HepG2 (cell line): Measurements from ENCODE around the gene LRRC72. TPM values are rescaled to one million over a fixed set of nuclear protein-coding genes. Genes with fewer than 3 reads are reported as not detected.

ENCODE experiments used
- BRCA1 ChIP-seq: sonication (generic); formaldehyde crosslinking; IDR thresholded peaks from 2 replicates; pipeline ENCODE4 v1.4.0; 2020; ENCODE audit warnings: missing genetic modification reagents
- CREB1 ChIP-seq, 2 experiments: fragments of 450-650 bp in 1 of 2; IDR thresholded peaks; 2 replicates each; pipeline ENCODE4 v1.6.1; 2016 to 2017; ENCODE audit warnings: control low read depth in 1 of 2, mild to moderate bottlenecking in 1 of 2, missing compliant biosample characterization in 1 of 2, missing genetic modification characterization in 1 of 2
- CREM ChIP-seq, 2 experiments: sonication (generic) in 1 of 2; formaldehyde crosslinking in 1 of 2; IDR thresholded peaks; 2 replicates each; pipeline versions ENCODE4 v1.4.0 to v1.6.1; 2016 to 2020; ENCODE audit warnings: antibody characterized with exemption in 1 of 2, mild to moderate bottlenecking in 1 of 2, missing genetic modification reagents in 1 of 2
- DNMT3B ChIP-seq: conservative IDR thresholded peaks from 2 replicates; pipeline ENCODE4 v1.6.1; 2016; ENCODE audit warnings: missing biosample characterization, control low read depth
- FOXA3 ChIP-seq: IDR thresholded peaks from 2 replicates; pipeline ENCODE4 v1.6.1; 2016; ENCODE audit warnings: missing genetic modification reagents, missing compliant biosample characterization
- FOXK2 ChIP-seq: fragments of 450-650 bp; IDR thresholded peaks from 2 replicates; pipeline ENCODE4 v1.6.1; 2016
- GATAD2A ChIP-seq: IDR thresholded peaks from 2 replicates; pipeline ENCODE4 v1.6.1; 2016
- LCORL ChIP-seq, 2 experiments: fragments of 450-650 bp in 1 of 2; sonication (generic) in 1 of 2; formaldehyde crosslinking in 1 of 2; IDR thresholded peaks; 2 replicates each; pipeline versions ENCODE4 v1.5.0 to v1.6.1; 2017 to 2020; ENCODE audit warnings: antibody characterized with exemption in 1 of 2, missing genetic modification reagents in 1 of 2
- MAFF ChIP-seq: IDR thresholded peaks from 2 replicates; pipeline ENCODE4 v1.6.1; 2011; ENCODE audit warnings: low read depth, low read length, improper control_type of control experiment
- MED8 ChIP-seq: sonication (generic); formaldehyde crosslinking; IDR thresholded peaks from 2 replicates; pipeline ENCODE4 v1.8.1; 2023; ENCODE audit warnings: mild to moderate bottlenecking, missing genetic modification reagents; ENCODE audit not compliant: insufficient replicate concordance
- MEF2D ChIP-seq: sonication (generic); formaldehyde crosslinking; IDR thresholded peaks from 2 replicates; pipeline ENCODE4 v1.5.1; 2020; ENCODE audit warnings: mild to moderate bottlenecking, missing genetic modification reagents
- NFIC ChIP-seq: IDR thresholded peaks from 2 replicates; pipeline ENCODE4 v1.6.1; 2012; ENCODE audit warnings: mild to moderate bottlenecking, low read length, inconsistent platforms
- NR2C2 ChIP-seq: sonication (generic); formaldehyde crosslinking; IDR thresholded peaks from 2 replicates; pipeline ENCODE4 v1.4.0; 2020; ENCODE audit warnings: missing genetic modification reagents, mild to moderate bottlenecking, moderate library complexity, borderline replicate concordance
- RXRB ChIP-seq: IDR thresholded peaks from 2 replicates; pipeline ENCODE4 v1.6.1; 2016; ENCODE audit warnings: borderline replicate concordance, missing genetic modification reagents, missing compliant biosample characterization
- SIX4 ChIP-seq: sonication (generic); formaldehyde crosslinking; IDR thresholded peaks from 2 replicates; pipeline ENCODE4 v1.4.0; 2020; ENCODE audit warnings: missing genetic modification reagents
- SOX6 ChIP-seq, 2 experiments: fragments of 450-650 bp in 1 of 2; sonication (generic) in 1 of 2; formaldehyde crosslinking in 1 of 2; IDR thresholded peaks; 2 replicates each; pipeline versions ENCODE4 v1.4.0 to v1.6.1; 2017 to 2020; ENCODE audit warnings: antibody characterized with exemption in 1 of 2, mild to moderate bottlenecking in 1 of 2, missing genetic modification reagents in 1 of 2
- ZNF143 ChIP-seq: sonication (generic); formaldehyde crosslinking; IDR thresholded peaks from 2 replicates; pipeline ENCODE4 v1.4.0; 2020; ENCODE audit warnings: missing genetic modification reagents
- ZNF83 ChIP-seq: sonication (generic); formaldehyde crosslinking; IDR thresholded peaks from 2 replicates; pipeline ENCODE4 v1.4.0; 2020; ENCODE audit warnings: missing genetic modification reagents, mild to moderate bottlenecking, borderline replicate concordance
- polyA plus RNA-seq, 8 experiments: library from polyadenylated mRNA; depleted of rRNA in 3 of 8; stranded (reverse) in 7 of 8; unstranded in 1 of 8; fragments of >200 nt; fragmentation: Illumina TruSeq in 4 of 8; extraction: Trizol in 4 of 8; gene quantifications; 2 replicates each; pipeline versions ENCODE4 v1.2.1 to v1.2.3, GENCODE V29; 2011 to 2016; ENCODE audit warnings: low read depth in 4 of 8, missing spikeins in 1 of 8, mixed read lengths in 1 of 8; ENCODE audit not compliant: insufficient read depth in 1 of 8
- total RNA-seq, 5 experiments: library from RNA; depleted of rRNA; stranded (reverse); fragments of >200 nt; fragmentation: Illumina TruSeq; extraction: Trizol; gene quantifications; 2 replicates each; pipeline ENCODE4 v1.2.3, GENCODE V29; 2016; ENCODE audit warnings: low read depth in 1 of 5
- TF ChIP-seq, protein P1 (sequence below): sonication (generic); formaldehyde crosslinking; IDR thresholded peaks from 2 replicates; pipeline ENCODE4 v1.5.1; 2020; ENCODE audit warnings: mild to moderate bottlenecking, moderate library complexity, missing genetic modification reagents
- TF ChIP-seq, protein P2 (sequence below): sonication (generic); formaldehyde crosslinking; IDR thresholded peaks from 2 replicates; pipeline ENCODE4 v1.5.0; 2020; ENCODE audit warnings: mild to moderate bottlenecking, missing genetic modification reagents
- TF ChIP-seq, protein P3 (sequence below): sonication (generic); formaldehyde crosslinking; IDR thresholded peaks from 2 replicates; pipeline ENCODE4 v1.9.0; 2022; ENCODE audit warnings: low read depth, missing genetic modification reagents
- TF ChIP-seq, protein P4 (sequence below): sonication (generic); formaldehyde crosslinking; IDR thresholded peaks from 2 replicates; pipeline ENCODE4 v1.8.0; 2022; ENCODE audit warnings: mild to moderate bottlenecking, missing genetic modification reagents, moderate library complexity
- TF ChIP-seq, protein P5 (sequence below): IDR thresholded peaks from 2 replicates; pipeline ENCODE4 v1.6.1; 2016; ENCODE audit warnings: missing compliant biosample characterization, missing genetic modification reagents, borderline replicate concordance

The LRRC72 gene
- total and polyA plus RNA-seq, 2 of the 13 experiments (the other 11 are each of a cell fraction or from before 2014, with no cell fraction given), result not detected

DNA sequence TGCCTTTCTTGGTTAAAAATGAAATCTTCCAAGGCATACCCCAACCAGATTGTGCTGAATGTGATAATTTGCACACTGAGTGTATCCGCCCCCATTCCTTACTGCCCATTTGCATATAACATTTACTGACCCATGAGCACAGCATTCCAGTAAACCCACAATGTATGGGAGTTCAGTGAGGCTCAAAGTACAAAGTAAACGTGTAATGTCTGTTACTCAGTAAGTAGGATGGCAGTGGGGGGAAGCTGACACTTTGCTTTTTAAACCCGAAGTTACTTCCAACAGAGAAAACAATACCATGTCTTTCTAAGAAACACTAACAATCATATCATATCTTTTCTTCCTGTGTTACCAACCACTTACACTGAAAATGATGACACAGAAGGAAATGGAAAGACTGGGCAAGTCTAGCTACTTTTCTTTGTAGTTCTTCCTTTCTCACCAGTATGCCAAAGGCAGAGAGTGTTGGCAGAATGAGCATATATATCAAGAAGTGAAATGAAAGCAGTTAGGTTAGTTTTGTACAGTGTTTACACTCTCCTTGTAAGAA is 34.0 kb upstream of the LRRC72 start (continued):
- TF ChIP-seq, protein P1, sequence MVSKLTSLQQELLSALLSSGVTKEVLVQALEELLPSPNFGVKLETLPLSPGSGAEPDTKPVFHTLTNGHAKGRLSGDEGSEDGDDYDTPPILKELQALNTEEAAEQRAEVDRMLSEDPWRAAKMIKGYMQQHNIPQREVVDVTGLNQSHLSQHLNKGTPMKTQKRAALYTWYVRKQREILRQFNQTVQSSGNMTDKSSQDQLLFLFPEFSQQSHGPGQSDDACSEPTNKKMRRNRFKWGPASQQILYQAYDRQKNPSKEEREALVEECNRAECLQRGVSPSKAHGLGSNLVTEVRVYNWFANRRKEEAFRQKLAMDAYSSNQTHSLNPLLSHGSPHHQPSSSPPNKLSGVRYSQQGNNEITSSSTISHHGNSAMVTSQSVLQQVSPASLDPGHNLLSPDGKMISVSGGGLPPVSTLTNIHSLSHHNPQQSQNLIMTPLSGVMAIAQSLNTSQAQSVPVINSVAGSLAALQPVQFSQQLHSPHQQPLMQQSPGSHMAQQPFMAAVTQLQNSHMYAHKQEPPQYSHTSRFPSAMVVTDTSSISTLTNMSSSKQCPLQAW (CRISPR knock-in tag), result no peak
- TF ChIP-seq DNMT3B, result no peak
- TF ChIP-seq BRCA1, result no peak
- TF ChIP-seq, protein P2, sequence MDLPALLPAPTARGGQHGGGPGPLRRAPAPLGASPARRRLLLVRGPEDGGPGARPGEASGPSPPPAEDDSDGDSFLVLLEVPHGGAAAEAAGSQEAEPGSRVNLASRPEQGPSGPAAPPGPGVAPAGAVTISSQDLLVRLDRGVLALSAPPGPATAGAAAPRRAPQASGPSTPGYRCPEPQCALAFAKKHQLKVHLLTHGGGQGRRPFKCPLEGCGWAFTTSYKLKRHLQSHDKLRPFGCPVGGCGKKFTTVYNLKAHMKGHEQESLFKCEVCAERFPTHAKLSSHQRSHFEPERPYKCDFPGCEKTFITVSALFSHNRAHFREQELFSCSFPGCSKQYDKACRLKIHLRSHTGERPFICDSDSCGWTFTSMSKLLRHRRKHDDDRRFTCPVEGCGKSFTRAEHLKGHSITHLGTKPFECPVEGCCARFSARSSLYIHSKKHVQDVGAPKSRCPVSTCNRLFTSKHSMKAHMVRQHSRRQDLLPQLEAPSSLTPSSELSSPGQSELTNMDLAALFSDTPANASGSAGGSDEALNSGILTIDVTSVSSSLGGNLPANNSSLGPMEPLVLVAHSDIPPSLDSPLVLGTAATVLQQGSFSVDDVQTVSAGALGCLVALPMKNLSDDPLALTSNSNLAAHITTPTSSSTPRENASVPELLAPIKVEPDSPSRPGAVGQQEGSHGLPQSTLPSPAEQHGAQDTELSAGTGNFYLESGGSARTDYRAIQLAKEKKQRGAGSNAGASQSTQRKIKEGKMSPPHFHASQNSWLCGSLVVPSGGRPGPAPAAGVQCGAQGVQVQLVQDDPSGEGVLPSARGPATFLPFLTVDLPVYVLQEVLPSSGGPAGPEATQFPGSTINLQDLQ (CRISPR knock-in tag), result no peak
- no peak for TF ChIP-seq ZNF83 (CRISPR knock-in tag)
- no peak for TF ChIP-seq SIX4 (CRISPR knock-in tag)
- no peak for TF ChIP-seq FOXK2
- no peak for TF ChIP-seq NR2C2 (CRISPR knock-in tag)
- TF ChIP-seq ZNF143 (CRISPR knock-in tag), result no peak
- TF ChIP-seq, protein P3, sequence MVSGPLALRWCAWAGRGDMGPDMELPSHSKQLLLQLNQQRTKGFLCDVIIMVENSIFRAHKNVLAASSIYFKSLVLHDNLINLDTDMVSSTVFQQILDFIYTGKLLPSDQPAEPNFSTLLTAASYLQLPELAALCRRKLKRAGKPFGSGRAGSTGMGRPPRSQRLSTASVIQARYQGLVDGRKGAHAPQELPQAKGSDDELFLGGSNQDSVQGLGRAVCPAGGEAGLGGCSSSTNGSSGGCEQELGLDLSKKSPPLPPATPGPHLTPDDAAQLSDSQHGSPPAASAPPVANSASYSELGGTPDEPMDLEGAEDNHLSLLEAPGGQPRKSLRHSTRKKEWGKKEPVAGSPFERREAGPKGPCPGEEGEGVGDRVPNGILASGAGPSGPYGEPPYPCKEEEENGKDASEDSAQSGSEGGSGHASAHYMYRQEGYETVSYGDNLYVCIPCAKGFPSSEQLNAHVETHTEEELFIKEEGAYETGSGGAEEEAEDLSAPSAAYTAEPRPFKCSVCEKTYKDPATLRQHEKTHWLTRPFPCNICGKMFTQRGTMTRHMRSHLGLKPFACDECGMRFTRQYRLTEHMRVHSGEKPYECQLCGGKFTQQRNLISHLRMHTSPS (CRISPR knock-in tag), result no peak
- TF ChIP-seq, protein P4, sequence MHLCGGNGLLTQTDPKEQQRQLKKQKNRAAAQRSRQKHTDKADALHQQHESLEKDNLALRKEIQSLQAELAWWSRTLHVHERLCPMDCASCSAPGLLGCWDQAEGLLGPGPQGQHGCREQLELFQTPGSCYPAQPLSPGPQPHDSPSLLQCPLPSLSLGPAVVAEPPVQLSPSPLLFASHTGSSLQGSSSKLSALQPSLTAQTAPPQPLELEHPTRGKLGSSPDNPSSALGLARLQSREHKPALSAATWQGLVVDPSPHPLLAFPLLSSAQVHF (CRISPR knock-in tag), result no peak
- peak; percentile 29; the same call in 1 of the 2 replicates for TF ChIP-seq FOXA3
- peak; percentile 52 for TF ChIP-seq GATAD2A (CRISPR knock-in tag)
- TF ChIP-seq MED8 (CRISPR knock-in tag), result no peak
- TF ChIP-seq RXRB (CRISPR knock-in tag), result peak; percentile 29; the same call in 1 of the 2 replicates
- TF ChIP-seq, protein P5, sequence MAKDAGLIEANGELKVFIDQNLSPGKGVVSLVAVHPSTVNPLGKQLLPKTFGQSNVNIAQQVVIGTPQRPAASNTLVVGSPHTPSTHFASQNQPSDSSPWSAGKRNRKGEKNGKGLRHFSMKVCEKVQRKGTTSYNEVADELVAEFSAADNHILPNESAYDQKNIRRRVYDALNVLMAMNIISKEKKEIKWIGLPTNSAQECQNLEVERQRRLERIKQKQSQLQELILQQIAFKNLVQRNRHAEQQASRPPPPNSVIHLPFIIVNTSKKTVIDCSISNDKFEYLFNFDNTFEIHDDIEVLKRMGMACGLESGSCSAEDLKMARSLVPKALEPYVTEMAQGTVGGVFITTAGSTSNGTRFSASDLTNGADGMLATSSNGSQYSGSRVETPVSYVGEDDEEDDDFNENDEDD (CRISPR knock-in tag), result no peak
- TF ChIP-seq LCORL (IDR thresholded peaks at IDR 0.05), result no peak
- no peak for TF ChIP-seq LCORL (CRISPR knock-in tag; IDR thresholded peaks at IDR 0.05)
- peak; percentile 55; the same call in 1 of the 2 replicates for TF ChIP-seq CREM (IDR thresholded peaks at IDR 0.05)
- no peak for TF ChIP-seq CREM (CRISPR knock-in tag; IDR thresholded peaks at IDR 0.05)
- TF ChIP-seq SOX6 (IDR thresholded peaks at IDR 0.05), result no peak
- peak; percentile 74 for TF ChIP-seq SOX6 (CRISPR knock-in tag; IDR thresholded peaks at IDR 0.05)
- peak; percentile 53 for TF ChIP-seq MAFF
- TF ChIP-seq NFIC, result no peak
- TF ChIP-seq MEF2D (CRISPR knock-in tag), result no peak
- no peak for TF ChIP-seq CREB1 (IDR thresholded peaks at IDR 0.05)
- TF ChIP-seq CREB1 (CRISPR knock-in tag; IDR thresholded peaks at IDR 0.05), result peak; percentile 65; the same call in 1 of the 2 replicates
